ENCODE results near the gene CCNK.
A peak's percentile ranks its signal among the peaks of the same experiment; 100 is the strongest.

The CCNK gene

GRCh38 chr14:99521176-99522024 is 40.2 kb downstream of the CCNK start:
- DNase-seq: no peak

- no peak for DNase-seq
These were observed 40.8 kb downstream of the CCNK start for GRCh38 chr14:99522025-99522401.

- DNase-seq: no peak
These were observed 41.3 kb downstream of the CCNK start for GRCh38 chr14:99522457-99522891.

GRCh38 chr14:99522934-99523703 is 41.9 kb downstream of the CCNK start:
- no peak for DNase-seq

GRCh38 chr14:99523704-99524055 is 42.5 kb downstream of the CCNK start:
- DNase-seq: no peak

- DNase-seq: no peak
These were observed 43.0 kb downstream of the CCNK start for GRCh38 chr14:99524091-99524661.

- DNase-seq: peak; percentile 15
These were observed 43.8 kb downstream of the CCNK start for GRCh38 chr14:99524804-99525698.

GRCh38 chr14:99525699-99526080 is 44.5 kb downstream of the CCNK start:
- no peak for DNase-seq

- no peak for DNase-seq
These were observed 45.8 kb downstream of the CCNK start for GRCh38 chr14:99527026-99527425.

- no peak for DNase-seq
These were observed 46.3 kb downstream of the CCNK start for GRCh38 chr14:99527427-99528076.

- DNase-seq: no peak
These were observed 48.7 kb downstream of the CCNK start for GRCh38 chr14:99529899-99530298.

- DNase-seq: no peak
These were observed 49.4 kb downstream of the CCNK start for GRCh38 chr14:99530407-99531155.

- DNase-seq: no peak
These were observed 50.3 kb downstream of the CCNK start for GRCh38 chr14:99531251-99532096.

- DNase-seq: no peak
These were observed 51.1 kb downstream of the CCNK start for GRCh38 chr14:99532310-99532709.

GRCh38 chr14:99534333-99534732 is 53.1 kb downstream of the CCNK start:
- DNase-seq: no peak

GRCh38 chr14:99534863-99535262 is 53.7 kb downstream of the CCNK start:
- DNase-seq: no peak

GRCh38 chr14:99535448-99535847 is 54.2 kb downstream of the CCNK start:
- DNase-seq: no peak

- DNase-seq: no peak
These were observed 54.9 kb downstream of the CCNK start for GRCh38 chr14:99535908-99536778.

- DNase-seq: no peak
These were observed 56.2 kb downstream of the CCNK start for GRCh38 chr14:99537399-99537798.

GRCh38 chr14:99538275-99538674 is 57.1 kb downstream of the CCNK start:
- DNase-seq: no peak
